GM04504 (cell line): ENCODE results near the gene FGF8.

Source experiments
- DNase-seq: peaks from one replicate; pipeline ENCODE4 v3.0.0-alpha.2; 2012; ENCODE audit warnings: low read depth

Gene FGF8

DNA sequence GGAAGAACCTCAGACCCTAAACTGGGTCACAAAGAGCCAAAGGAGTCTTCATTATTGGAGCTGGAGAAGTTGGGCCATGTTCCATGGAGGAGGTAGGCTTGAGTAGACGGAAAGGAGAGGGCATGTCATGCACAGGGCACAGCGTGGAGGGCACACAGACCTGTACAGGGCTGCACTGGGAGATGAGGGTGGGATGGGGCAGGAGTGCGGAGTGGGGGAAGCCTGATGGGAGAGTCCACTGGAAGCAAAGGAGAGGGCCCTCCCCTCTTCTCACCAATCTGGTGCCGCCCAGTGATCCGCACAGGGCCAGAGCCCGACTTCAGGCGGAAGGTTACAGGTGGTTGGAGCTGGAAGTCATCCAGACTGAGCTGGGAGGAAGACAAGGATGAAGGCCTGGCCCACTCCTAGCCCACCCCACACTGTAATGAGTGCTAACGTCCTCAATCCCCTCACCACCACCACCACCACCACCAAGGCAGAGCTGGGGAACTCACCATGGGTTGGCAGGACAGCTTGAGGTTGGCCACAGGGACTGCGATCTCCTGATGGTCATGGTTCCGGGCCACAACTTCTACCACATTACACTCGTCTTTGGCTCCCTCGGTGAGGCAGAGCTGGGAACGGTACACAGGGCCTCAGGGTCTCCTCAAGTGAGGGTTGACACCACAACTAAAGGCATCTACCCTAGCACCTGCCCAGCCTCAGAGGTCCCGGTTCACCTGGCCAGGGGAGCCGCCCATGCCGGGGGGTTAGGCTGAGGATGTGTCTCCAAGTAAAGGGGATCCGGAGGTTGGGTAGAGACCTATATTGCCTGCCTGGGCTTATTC is 6.3 kb upstream of the FGF8 start:
- DNase-seq, result no peak

DNA sequence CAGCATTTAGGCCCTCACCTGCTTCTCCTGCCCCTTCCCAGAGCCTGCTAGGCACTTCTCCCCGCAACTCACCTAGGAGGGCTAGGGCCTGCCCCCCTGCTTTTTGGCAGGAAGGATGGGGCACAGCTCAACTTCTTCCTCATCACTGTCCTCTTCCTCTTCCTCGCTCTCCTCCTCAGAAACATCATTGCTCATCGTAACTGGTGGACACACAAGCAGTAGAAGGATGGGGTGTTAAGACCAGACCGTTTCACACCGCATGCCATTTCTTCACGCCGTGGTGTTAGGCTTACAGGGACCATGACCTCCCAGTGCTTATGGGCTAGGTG is 5.7 kb upstream of the FGF8 start:
- DNase-seq, result no peak

DNA sequence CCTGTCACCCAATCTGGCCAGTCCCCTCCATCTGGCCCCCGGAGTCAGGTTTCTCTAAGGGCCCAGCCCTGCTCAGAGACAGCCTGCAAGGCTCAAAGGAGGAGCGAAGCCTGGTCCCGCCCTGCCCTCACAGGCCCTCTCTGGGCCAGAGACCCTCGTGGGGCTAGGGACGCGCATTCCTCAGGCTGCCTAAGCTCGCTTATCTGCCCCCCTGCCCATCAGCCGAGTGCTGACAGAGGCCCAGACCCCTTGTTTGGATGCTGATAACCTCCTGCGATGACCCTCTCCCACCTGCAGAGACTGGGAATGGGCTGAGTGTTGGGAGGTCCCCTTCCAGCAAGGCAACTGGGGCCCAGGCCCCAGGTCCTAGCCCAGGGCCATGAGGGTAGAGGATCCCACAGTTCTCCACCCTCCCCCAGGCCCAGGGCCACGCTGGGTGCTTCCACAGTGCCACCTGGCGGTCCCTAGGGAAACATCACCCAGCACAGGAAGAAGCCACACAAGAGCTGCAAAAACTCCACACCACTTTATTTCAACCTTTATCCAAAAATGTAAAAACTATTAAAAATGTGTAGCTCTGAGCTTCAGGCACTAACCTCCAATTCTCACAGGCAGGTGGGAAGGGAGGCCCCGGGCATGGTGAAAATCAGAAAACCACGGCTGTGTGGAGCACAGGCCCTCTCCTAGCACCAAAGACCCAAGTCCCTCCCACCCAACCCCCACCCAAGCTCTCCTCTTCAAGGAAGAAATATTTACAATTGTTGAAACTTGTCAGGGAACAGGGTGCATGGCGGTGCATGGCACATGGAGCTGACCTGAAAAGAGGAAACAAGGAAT is 5.1 kb upstream of the FGF8 start:
- peak; percentile 21 for DNase-seq

DNA sequence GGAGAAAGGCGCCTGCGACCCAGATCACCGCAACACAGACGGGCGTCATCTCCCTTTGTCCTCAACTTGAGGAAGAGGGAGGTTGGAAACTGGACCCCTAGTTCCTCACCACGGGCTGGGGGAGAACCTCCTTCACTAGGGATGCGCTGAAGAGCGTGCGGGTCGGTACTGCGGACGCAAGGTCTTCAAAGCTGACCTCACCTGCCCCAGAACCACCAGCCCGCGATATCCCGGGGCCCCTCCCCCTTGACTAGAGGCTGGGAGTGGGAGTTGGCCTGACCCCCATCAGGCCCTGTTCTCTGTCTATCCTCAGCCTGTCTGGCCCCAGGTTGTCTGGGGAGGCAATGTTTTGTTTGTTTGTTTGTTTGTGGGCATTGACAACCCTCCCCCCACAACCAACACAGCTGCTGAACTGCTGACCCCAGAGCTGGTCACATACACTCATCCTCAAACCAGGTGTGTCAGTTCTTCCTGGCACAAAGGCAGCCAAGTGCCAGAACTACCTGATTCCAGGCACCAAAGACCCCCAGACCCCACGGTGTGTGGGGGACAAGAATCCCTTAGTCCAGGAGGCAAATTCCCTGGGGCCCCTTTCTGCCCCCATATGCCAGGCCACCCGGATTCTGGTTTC is 4.4 kb upstream of the FGF8 start:
- DNase-seq, result no peak

DNA sequence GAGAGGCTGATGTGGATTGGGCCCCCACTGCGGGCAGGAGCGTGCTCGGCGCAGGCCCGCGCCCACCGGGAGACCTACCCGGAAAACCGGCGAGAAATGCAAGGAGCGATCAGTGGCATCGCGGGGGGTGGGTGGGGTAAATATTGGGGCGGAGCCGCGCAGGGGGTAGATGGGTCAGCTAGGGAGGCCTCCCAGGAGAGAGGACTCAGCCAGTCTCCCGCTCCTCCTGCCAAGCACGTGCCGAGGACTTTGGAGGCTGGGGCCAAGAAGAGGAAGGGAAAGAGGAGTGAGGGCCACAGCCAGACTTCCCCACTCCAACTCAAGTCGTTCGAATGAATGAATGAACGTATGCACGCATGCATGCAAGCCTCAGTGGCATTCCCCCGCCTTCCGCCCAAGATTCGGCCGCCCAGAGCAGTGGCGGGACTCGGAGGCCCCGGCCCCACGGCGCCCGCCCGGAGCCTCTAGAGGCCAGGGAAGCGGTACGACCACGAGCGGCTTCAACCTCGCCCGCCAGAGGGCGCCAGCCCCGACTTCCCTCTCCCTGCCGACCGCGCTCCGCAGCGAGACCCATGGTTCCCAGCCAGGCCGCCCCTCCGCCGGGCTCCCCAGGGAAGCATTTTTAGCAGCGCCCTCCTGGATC is 3.8 kb upstream of the FGF8 start:
- DNase-seq, result no peak

DNA sequence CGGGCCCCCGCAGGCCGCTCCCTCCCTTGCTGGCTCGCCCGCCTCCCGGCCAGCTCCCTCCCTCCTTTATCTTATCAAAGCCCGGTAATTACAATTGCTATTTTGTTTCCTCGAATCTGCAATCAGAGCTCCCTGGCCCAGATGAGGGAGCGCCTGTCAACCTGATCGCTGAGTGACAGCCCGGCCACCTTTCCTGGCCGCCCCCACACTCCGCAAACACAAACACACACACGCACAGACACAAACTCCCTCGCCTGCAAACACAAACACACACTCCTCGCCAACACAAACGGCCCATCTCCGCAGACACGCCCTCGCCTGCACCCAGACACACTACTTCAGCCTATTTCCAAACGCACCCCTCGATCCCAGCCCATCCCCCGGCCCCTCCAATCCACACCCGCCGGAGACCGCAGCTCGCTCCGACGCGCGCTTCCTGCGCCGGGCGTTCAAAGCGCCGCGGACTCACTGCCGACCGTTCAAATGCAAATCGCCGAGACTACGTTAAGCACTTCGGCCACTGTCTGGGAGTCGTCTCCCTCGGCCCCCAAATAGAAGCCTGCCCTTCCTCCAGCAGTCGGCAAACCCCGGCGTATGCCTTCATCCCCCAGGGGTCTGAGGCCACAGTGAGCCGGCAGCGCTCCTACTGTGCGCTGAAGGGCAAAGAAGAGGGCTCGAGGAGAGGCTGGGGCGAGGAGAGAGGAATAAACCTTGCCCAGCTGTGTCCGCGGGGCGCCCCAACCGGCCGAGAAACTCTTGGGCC is 3.0 kb upstream of the FGF8 start:
- no peak for DNase-seq

DNA sequence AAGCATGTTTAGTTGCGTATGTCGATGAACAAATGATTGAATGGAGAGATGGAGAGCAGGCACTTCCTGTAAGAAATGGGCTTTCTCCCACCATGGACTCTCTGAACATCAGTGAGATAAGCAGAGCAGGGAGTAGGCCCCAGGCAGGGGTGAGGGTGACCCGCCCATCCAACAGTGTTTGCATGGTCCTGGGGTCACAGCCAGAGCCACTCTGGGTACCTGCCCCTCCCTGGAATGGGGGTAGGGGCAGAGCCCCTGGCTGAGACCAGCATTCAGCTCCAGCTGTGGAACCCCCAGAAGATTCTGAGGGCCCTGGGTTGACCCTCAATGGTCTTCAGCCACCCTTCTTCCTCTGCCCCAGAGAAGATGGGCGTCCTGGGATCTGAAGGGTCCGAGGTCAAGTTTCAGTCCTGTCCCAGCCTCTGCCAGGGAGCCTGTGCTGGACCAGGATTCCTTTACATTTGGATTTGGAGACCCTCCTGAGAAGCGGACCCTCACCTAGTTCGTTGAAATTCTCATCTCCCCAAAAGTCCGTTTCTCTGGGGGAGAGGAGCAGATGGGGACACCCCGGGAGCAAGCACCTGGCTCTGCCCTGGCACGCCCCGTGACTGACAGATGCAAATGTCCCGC is 2.4 kb upstream of the FGF8 start:
- no peak for DNase-seq

DNA sequence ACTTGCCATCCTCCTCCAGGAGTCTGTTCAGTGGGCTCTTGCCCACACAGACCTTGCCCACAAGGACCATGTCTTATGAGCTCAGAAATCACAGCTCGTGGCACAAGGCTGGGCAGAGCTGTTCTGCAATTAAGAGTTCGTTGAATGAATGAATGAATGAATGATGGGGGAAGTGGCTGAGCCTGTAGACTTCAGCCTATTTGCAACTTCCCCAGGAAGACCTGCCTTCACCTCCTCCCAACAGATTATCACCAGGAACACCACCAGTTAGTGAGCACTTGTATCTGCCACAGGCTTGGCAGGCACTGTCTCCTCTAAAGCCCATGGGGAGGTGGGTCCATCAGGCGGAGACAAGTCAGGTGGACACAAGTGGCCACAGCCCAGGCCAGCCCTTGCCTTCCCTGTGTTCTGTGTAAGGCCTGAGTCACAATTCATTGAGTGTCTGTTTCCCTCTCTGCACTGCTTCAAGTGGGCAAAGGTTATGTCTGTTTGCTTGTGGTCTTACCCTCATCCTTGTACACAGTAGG is 1.8 kb upstream of the FGF8 start:
- no peak for DNase-seq

DNA sequence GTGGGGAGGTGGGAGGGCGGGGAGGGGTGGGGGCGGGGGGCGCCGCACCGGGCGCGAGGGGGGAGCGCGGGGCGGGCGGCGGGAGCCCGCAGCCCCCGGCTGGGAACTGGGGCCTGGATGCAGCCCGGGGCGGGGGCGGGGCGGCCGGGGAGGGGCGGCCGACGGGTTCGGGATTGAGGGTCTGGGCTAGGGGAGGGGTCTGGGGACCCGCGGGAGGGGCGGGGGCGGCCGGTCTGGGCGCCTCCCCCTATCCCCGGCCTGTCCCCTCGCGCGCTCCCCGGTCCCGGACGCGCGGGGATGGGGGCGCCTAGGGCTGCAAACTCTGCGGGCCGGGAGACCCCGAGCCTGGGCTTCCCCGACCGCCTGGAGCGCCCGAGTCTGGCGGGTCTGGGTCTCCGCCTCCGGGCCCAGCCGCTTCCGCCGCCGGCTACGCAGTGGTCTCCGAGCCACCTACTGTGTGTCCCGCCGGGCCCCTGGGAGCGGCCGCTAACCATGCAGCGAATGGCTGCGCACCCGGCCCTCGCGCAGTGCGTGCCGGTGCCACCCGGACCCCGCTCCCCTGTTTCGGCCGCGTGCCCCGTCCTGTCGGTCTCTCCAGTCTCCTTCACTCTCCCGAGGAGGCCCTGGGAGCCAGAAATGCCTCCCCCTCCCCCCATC is 375 bp upstream of the FGF8 start:
- DNase-seq, result no peak

DNA sequence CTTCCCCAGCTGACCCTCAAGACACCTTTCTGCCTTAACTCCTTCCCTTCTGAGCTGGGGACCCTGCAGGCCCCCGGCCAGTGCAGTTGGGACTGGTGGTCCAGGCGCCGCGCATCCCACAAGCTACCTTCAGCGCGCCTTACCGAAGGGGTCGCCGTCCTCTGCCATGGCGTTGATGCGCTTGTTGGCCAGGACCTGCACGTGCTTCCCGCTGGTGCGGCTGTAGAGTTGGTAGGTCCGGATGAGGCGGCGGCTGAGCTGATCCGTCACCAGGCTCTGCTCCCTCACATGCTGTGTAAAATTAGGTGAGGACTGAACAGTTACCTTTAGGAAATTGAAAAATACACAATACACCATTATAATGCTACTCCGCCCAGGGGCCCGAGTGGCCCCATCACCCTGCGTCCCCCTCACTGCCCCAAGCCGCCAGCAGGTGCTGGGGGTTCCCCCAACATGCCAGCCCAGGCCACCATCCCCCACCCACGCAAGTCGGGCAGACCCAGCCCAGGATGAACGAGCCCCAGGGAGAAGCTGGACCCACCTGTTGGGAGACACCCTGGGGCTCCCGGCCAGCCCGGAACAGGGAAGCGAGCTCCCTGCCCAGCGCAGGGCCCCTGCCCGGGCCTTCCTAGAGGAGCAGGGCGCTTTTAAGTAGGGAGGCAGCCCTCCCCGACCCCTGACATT is 1.2 kb downstream of the FGF8 start:
- no peak for DNase-seq

DNA sequence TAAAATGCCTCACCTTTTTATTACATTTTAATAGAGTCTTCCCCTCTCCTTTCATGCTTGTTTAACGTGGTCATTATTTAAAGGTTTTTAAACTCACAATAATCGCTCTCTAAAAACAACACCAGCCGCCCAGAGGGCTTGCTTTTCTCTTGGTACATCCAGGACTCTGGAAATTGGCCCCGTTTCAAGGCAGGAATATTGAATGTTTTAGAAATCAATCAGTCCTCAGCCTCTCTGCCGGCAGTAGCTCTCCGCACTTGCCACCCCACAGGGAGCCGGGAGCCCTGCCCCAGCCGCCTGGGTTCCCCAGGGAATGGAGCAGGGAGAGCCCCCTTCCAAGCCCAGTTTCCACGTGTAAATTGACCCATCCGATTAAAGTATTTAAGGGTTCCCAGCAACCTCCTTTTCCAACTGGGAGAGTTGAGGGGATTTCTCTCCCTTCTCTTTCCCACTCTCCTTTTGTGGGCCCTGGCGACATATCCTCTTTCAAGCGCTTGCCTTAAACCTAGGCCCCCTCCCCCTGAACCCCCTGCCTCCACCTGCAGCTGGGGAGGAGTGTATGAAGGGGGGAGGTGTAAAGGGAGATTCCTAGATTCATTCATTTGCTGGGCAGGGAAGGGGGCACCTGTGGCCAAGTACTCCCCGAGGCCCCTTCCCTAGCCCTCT is 1.9 kb downstream of the FGF8 start:
- DNase-seq, result no peak

DNA sequence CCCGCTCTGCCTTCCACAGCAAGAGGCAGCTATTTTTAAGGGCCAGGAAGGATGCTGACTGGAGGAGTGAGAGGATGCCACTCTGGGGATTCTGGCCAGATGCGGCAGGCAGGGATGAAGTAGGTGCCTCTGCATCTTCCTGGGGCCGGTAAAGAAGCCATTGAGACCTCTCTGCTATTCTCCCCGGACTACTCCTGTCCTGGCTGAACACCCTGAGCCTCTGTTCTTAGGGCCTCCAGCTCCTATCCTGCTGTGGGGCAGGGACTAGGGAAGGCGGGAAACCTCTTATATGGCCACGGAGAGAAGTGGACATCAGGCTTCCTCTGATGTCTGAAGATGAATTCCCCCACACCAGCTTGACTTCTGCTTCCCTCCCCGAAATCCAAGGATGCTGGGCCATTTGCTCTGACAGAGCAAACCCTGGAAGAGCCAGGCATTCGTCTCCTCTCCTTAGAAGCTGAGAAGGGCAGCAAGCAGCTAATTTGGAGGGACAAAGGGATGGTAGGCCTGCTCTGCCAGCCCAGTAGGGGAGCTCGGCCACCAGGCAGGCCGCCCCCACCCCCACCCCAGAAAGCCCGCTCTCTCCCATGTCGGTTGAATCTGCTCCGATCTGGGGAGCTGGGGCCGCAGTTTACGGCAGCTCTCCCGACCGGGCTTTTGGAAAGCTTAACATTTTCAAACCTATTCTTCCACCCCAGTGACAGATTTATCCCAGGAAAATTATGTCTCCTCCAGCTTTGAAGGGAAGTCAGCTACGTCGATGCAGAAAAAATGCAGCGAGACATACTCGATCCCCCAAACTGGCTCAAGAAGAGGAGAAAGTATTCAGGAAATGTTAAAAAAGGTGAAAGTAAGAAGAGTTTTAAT is 2.8 kb downstream of the FGF8 start:
- DNase-seq, result no peak

DNA sequence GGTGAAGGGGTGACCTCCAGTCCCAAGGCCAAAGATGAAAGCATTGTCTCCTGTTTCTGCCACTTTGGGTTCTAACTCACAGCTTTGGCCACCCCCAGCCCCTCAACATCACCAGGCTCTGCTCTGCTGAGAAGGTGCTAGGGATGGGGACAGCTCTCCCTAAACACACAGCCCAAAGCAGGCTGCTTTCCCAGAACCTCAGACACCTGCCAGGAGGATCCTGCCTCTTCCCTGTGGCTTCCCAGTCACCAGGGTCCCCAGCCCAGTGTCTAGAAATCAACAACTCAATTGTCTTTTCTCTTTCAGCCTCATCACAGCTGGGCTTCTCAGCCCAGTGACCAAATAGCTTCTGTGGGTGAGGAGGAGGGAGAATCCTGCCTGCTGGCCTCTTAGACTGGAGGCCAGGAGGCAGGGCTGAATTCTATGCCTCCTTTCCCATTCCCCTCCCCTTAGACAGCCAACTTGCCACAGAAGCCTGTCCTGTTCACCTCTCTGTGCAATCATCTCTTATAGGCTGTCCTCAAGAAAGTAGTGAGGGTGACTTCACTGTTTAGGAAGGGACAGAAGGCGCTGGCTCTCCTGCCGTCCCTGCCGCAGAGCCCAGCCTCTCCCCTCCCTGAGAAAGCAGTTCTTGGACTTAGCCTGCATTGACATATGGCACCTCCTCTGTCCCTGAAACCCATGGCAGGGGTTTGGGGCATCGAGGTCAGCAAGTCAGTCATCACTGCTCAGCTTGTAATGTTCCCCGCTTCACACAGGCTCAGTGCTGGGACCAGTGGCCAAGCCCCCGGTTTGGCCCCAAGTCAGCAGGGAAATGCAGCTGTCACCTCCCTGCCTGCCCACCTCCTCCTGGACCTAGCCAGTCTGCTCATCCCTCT is 3.7 kb downstream of the FGF8 start:
- DNase-seq, result no peak

DNA sequence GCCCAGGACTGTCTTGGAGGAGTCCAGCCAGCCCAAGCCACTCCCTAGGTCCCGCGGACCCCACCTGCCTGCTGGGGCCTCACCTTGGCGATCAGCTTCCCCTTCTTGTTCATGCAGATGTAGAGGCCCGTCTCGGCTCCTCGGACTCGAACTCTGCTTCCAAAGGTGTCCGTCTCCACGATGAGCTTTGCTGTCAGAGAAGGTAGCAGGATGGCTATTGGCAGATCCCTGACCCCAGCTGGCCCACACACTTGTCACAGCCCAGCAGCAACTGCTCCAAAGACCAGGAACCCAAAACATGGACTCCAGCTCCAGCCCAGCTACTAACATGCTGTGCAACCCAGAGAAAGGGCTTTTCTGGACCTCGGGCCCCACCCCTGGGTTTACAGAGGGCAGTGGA is 4.5 kb downstream of the FGF8 start:
- DNase-seq, result no peak

DNA sequence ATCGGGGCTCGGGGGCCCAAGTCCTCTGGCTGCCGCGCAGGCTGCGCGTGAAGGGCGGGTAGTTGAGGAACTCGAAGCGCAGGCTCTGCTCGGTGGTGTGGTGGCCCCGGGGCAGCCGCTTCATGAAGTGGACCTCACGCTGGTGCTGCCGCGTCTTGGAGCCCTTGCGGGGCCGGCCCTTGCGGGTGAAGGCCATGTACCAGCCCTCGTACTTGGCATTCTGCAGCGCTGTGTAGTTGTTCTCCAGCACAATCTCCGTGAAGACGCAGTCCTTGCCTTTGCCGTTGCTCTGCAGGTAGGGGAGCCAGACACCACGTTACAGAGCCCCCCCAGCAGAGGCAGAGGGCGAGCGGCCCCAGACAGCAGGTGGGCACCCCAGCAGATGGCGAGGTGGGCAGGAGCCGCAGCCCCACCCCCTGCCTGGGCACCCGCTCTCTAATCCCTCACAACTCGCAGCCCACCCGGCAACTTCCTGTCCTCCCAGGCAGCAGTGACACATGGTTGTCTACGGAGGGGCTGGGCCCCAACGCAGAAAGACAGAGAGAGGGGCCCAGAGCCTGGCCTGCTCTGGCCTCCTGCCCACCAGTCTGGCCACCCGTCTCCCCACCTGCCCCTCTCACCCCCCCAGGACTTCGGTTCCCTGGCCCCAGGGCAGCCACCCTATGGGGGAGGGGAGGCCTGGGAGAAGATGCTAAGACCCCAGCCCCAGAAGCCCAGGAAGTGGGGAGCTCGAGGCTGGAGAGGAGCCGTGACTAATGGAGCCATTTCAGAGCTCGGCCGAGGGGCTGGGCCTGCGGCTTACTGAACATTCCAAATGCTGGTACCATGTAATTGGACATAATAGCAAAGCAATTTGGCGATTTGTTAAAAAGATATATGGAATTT is 5.3 kb downstream of the FGF8 start:
- no peak for DNase-seq

DNA sequence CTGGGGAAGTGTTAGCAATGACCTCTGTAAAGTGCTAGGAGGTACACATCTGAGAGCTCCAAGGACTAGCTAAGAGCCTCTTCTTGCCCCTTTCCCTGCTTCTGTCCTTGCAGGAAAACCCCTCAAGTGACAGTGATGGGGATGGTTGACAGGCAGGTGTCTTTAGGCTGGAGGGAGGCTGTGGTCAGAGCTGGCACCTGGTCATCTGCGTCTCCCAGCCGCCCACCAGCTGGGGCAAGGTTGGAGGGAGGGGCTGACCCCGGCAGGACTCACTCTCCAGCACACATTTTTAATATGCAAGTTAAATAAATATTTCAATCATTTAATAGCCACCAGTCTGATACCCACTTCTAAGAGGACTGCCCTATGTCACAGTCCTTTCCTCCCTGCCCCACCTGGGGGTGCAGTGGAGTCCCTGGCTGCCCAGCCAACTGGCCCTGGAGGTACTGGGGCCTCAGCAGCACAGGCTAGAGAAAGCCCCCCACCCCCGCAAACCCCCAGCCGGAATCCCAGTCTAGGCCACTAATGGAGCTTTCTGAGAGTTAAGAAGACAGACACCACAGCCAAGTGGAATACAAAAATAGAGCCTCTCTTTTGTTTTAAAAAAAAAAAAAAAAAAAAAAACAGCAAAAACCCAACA is 6.3 kb downstream of the FGF8 start:
- no peak for DNase-seq
